ENCODE measurements around the gene ZMIZ1. TPM values are rescaled to one million over a fixed set of nuclear protein-coding genes. Genes with fewer than 3 reads are reported as not detected.

The ZMIZ1 gene
- total and polyA plus RNA-seq, 12 donors: 6.6 to 113 (median 55.1) TPM

- TF ChIP-seq POLR2A (IDR thresholded peaks at IDR 0.05): no peak
- TF ChIP-seq, protein P1, sequence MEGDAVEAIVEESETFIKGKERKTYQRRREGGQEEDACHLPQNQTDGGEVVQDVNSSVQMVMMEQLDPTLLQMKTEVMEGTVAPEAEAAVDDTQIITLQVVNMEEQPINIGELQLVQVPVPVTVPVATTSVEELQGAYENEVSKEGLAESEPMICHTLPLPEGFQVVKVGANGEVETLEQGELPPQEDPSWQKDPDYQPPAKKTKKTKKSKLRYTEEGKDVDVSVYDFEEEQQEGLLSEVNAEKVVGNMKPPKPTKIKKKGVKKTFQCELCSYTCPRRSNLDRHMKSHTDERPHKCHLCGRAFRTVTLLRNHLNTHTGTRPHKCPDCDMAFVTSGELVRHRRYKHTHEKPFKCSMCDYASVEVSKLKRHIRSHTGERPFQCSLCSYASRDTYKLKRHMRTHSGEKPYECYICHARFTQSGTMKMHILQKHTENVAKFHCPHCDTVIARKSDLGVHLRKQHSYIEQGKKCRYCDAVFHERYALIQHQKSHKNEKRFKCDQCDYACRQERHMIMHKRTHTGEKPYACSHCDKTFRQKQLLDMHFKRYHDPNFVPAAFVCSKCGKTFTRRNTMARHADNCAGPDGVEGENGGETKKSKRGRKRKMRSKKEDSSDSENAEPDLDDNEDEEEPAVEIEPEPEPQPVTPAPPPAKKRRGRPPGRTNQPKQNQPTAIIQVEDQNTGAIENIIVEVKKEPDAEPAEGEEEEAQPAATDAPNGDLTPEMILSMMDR (IDR thresholded peaks at IDR 0.05): no peak
- DNase-seq: peak in 1 of 7 donors; percentile 26
- WGBS, 4 donors: 71 to 78% (median 75%) methylated on average over 5 to 7 of the region's 7 CpGs; no CpG with 5 or more reads in 1 of the 4 donors
- Histone ChIP-seq H3K4me3 (no peak overlapping the region), H3K9me3 (replicated peaks in 1 of 3) (no peaks in the 10 kb centered on the region), H3K27ac (peak overlapping the region in 3 of 5 donors; percentile 74 to 84 (median 83)), H3K27me3 (no peaks in the 10 kb centered on the region), H3K36me3 (replicated peaks in 1 of 2) (no peaks in the 10 kb centered on the region), H3K4me1 (replicated peaks in 1 of 2) (peaks cover 67 to 95% of the 10 kb centered on the region in 2 donors)
- intact Hi-C loops (cut with DNase I): no loop called here
These were observed 110.6 kb downstream of the ZMIZ1 start for GRCh38 chr10:79179164-79179956.

DNA sequence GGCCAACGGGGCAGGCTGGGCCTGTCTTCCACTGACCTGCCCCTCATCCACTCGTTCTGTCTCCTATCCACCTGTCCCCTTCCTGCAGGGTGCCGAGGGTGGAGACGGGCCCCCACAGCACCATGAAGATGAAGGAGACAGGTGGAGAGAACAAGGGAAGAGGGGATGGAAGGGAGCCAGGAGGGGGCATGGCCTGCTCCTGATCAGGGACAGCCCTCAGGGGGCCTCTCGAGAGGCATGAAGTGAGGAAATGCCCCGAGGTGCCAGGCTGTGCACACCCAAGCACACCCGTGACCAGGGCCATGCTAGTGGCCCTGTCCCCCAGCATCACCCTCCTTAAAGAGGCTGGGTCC is 111.2 kb downstream of the ZMIZ1 start:
- Histone ChIP-seq H3K9me3 (replicated peaks in 1 of 3) (no peaks in the 10 kb centered on the region), H3K36me3 (replicated peaks in 1 of 2) (no peaks in the 10 kb centered on the region), H3K4me3 (no peak overlapping the region), H3K27me3 (no peaks in the 10 kb centered on the region), H3K27ac (peak overlapping the region in 3 of 5 donors; percentile 74 to 84 (median 83)), H3K4me1 (replicated peaks in 1 of 2) (peaks cover 72 to 98% of the 10 kb centered on the region in 2 donors)
- DNase-seq: no peak
- WGBS, 4 donors: 79 to 89% (median 85%) methylated on average over 5 to 7 of the region's 7 CpGs
- TF ChIP-seq, protein P1 (IDR thresholded peaks at IDR 0.05): no peak
- no peak for TF ChIP-seq POLR2A (IDR thresholded peaks at IDR 0.05)
- intact Hi-C loops (cut with DNase I): loop anchor here in 1 of 2 donors (5.0 kb wide), 1 partner anchor 83 kb away; no protein-coding TSS in a partner anchor

DNA sequence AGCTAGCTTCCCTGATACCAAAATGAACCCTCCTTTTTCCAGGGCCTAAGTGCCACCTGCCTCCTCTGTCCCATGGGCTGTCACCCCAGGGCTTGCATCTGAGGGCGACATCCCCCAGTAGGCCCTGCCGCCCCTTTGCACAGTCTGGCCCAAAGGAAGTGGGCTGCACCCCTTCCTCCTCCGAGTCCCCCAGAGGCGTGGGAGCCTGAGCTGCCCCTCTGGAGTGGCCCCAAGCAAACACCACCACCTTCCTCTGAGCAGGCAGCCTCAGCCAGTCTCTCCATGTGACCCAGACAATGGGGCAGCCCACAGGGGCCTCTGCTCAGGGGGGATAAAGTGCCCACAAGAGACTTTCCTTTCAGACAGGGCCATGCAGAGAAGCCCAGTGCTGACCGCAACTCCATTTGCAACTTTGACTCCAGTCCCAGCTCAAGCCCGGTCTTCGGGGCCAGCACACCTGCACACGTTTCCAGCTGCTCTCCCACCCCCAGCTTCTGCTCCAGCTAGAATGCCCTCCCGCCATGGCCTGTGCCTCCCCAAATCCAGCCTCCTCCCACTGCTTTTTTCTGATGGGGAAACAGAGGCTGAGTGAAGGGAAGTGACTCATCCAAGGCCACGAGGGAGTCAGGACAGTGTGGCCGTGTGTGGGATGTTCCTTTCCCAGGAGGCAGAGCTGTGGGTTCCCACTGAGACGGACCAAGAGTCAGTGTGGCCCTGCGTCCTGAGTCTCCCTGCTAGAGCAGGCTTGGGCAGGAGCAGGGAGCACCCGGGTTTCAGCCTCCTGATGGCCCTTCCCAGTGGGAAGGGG is 111.9 kb downstream of the ZMIZ1 start:
- intact Hi-C loops (cut with DNase I): loop anchor here in 1 of 2 donors (5.0 kb wide), 1 partner anchor 83 kb away; no protein-coding TSS in a partner anchor
- 58 to 75% (median 63%) methylated on average over 9 to 14 of the region's 14 CpGs for WGBS, 4 donors
- TF ChIP-seq, protein P1 (IDR thresholded peaks at IDR 0.05): no peak
- TF ChIP-seq POLR2A (IDR thresholded peaks at IDR 0.05): no peak
- H3K27me3 ChIP-seq: no peaks in the 10 kb centered on the region
- H3K36me3 ChIP-seq (replicated peaks in 1 of 2): no peaks in the 10 kb centered on the region
- H3K27ac ChIP-seq: peak overlapping the region in 3 of 5 donors; percentile 74 to 84 (median 83)
- H3K4me1 ChIP-seq (replicated peaks in 1 of 2): peaks cover 73 to 100% of the 10 kb centered on the region in 2 donors
- peak in 1 of 7 donors; percentile 46 for DNase-seq
- H3K4me3 ChIP-seq: no peak overlapping the region
- no peaks in the 10 kb centered on the region for H3K9me3 ChIP-seq (replicated peaks in 1 of 3)

- intact Hi-C loops (cut with DNase I): loop anchor here in 1 of 2 donors (5.0 kb wide), 1 partner anchor 84 kb away; no protein-coding TSS in a partner anchor
- no peak for DNase-seq
- Histone ChIP-seq H3K36me3 (replicated peaks in 1 of 2) (no peaks in the 10 kb centered on the region), H3K9me3 (replicated peaks in 1 of 3) (no peaks in the 10 kb centered on the region), H3K27me3 (no peaks in the 10 kb centered on the region), H3K4me1 (replicated peaks in 1 of 2) (peaks cover 73 to 100% of the 10 kb centered on the region in 2 donors), H3K27ac (peak overlapping the region in 3 of 5 donors; percentile 74 to 84 (median 83)), H3K4me3 (no peak overlapping the region)
- no peak for TF ChIP-seq POLR2A (IDR thresholded peaks at IDR 0.05)
- TF ChIP-seq, protein P1 (IDR thresholded peaks at IDR 0.05): no peak
- 14 to 56% (median 38%) methylated on average over 1 to 8 of the region's 8 CpGs for WGBS, 4 donors
These were observed 112.5 kb downstream of the ZMIZ1 start for GRCh38 chr10:79181227-79181626.

All from adrenal gland (tissue), 12 donors.